OCI-LY3 (cell line): ENCODE data around the gene ITPKB.
A peak's percentile ranks its signal among the peaks of the same experiment; 100 is the strongest.

Experiments
- H2AFZ ChIP-seq: fragments of 200-600, 300-600 bp; shearing (Covaris generic); 2 replicates; pipeline ENCODE4 v1.6.0; 2014; ENCODE audit warnings: antibody characterized with exemption, low read depth, low read length
- H3K27ac ChIP-seq: fragments of 200-600, 300-600 bp; sonication (generic); 2 replicates; pipeline ENCODE4 v1.5.1; 2014; ENCODE audit warnings: mild to moderate bottlenecking, low read length, moderate library complexity, mixed read lengths
- H3K27me3 ChIP-seq: fragments of 200-600, 300-600 bp; sonication (generic); 2 replicates; pipeline ENCODE4 v1.6.1; 2014; ENCODE audit warnings: low read depth, low read length, mixed read lengths
- H3K36me3 ChIP-seq: fragments of 200-600, 300-600 bp; sonication (generic); replicated peaks from 2 replicates; pipeline ENCODE3; 2014; ENCODE audit warnings: low read depth, low read length, mixed read lengths
- H3K4me1 ChIP-seq: fragments of 300-600, 200-600 bp; sonication (generic); 2 replicates; pipeline ENCODE4 v1.6.1; 2014; ENCODE audit warnings: low read length, mixed read lengths
- H3K4me2 ChIP-seq: fragments of 200-600, 300-600 bp; sonication (generic); 2 replicates; pipeline ENCODE4 v1.6.1; 2014; ENCODE audit warnings: low read length, mixed read lengths
- H3K4me3 ChIP-seq: fragments of 300-600, 200-600 bp; sonication (generic); 2 replicates; pipeline ENCODE4 v1.5.1; 2014; ENCODE audit warnings: antibody characterized with exemption, mild to moderate bottlenecking, low read length, moderate library complexity
- H3K79me2 ChIP-seq: fragments of 300-600, 200-600 bp; shearing (Covaris generic); 2 replicates; pipeline ENCODE4 v1.6.1; 2014; ENCODE audit warnings: mild to moderate bottlenecking, low read length, mixed read lengths
- H3K9ac ChIP-seq: fragments of 300-600, 200-600 bp; shearing (Covaris generic); 2 replicates; pipeline ENCODE4 v1.6.0; 2014; ENCODE audit warnings: mild to moderate bottlenecking, low read length, moderate library complexity
- H3K9me3 ChIP-seq: fragments of 200-600, 300-600 bp; shearing (Covaris generic); 2 replicates; pipeline ENCODE4 v1.6.1; 2014; ENCODE audit warnings: low read length, mixed read lengths; ENCODE audit not compliant: insufficient read depth
- H4K20me1 ChIP-seq: fragments of 200-600, 300-600 bp; sonication (generic); 2 replicates; pipeline ENCODE4 v1.6.1; 2016; ENCODE audit warnings: low read length, mixed read lengths; ENCODE audit not compliant: insufficient read depth
- EZH2phosphoT487 ChIP-seq: fragments of 200-600 bp; shearing (Covaris generic); IDR thresholded peaks from 2 replicates; pipeline ENCODE4 v1.6.1; 2018; ENCODE audit warnings: antibody characterized with exemption, mixed run types, low read depth
- TF ChIP-seq, protein P1 (sequence below): fragments of 200-600, 300-600 bp; sonication (generic); IDR thresholded peaks from 2 replicates; pipeline ENCODE4 v1.5.1; 2014; ENCODE audit warnings: antibody characterized with exemption, low read length, low read depth

ITPKB gene

DNA sequence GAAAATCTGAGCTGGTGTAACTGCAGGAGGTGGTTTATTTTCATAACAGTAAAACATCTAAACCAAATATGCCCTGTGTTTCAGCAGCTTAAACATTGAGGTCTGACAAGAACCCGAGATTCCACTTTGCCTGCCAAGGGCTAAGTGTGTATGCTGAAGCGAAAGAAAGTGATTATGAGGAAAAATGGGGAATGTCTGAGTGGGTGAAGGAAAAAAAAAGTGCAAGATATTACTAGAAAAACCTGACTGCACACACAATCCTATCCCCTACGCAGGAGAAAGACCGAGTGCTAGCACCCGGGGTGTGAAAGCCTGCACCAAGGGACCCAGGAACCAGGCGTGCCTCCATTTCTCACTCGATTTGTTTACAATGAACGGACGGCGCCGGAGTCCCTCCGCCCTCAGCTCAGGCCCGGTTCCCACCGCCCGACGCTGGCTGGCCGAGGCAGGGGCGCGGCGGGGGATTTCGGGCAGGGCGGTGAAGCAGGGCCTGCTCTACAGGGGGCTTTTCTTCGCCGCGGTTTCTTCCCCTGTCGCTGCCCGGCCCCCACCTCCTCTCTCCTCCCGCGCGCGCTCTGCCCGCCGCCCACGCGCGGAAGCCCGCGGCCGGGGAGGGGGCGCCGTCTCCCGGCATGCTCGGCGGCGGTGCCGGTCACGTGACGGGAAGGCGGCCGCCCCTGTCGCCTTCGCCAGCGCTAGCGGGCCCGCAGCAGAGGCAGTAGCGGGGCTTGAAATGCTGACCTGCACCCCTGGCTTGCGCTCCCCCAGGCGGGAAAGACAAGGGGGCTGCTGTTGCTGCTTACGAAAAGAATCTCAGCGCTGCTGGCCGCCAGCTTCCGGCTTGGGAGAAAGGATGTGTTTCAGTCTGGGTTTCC is 35.9 kb downstream of the ITPKB start:
- Histone ChIP-seq H3K9ac (peak overlapping the region; percentile 83), H3K4me1 (peaks cover 10% of the 10 kb centered on the region), H3K4me3 (peak overlapping the region; percentile 78), H3K9me3 (no peaks in the 10 kb centered on the region), H3K36me3 (no peaks in the 10 kb centered on the region), H3K79me2 (no peaks in the 10 kb centered on the region), H2AFZ (peak overlapping the region; percentile 69), H3K4me2 (peak overlapping the region; percentile 96), H4K20me1 (no peaks in the 10 kb centered on the region), H3K27ac (peak overlapping the region; percentile 42), H3K27me3 (no peaks in the 10 kb centered on the region)
- TF ChIP-seq, protein P1, sequence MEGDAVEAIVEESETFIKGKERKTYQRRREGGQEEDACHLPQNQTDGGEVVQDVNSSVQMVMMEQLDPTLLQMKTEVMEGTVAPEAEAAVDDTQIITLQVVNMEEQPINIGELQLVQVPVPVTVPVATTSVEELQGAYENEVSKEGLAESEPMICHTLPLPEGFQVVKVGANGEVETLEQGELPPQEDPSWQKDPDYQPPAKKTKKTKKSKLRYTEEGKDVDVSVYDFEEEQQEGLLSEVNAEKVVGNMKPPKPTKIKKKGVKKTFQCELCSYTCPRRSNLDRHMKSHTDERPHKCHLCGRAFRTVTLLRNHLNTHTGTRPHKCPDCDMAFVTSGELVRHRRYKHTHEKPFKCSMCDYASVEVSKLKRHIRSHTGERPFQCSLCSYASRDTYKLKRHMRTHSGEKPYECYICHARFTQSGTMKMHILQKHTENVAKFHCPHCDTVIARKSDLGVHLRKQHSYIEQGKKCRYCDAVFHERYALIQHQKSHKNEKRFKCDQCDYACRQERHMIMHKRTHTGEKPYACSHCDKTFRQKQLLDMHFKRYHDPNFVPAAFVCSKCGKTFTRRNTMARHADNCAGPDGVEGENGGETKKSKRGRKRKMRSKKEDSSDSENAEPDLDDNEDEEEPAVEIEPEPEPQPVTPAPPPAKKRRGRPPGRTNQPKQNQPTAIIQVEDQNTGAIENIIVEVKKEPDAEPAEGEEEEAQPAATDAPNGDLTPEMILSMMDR = no peak

DNA sequence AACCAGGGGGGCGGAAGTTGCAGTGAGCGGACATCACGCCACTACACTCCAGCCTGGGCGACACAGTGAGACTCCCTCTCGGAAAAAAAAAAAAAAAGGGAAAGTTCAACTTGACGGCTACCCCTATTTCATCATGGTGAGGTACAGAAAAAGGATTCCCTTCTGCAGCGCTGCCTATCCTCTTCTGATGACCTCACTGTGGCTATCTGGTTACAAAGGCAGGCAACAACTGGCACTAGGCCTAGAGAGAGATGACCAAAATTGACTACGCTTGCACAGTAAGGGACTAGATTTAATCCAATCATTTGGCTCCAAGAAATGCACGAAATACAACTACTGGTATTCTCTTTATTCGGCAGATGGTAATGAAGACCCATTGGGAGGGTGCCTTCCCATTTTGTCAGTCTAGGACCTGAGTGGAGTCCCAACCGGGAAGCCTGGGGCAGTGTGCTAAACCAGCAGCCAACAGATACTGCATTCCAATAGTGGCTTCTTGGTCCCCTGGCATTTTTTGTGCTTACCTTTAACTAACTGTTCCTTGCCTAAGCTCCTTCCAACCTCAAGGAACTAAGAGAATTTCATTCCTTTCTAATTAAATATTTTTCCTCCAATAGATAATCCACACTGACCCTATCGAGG is 36.6 kb downstream of the ITPKB start:
- no peaks in the 10 kb centered on the region; the same call in 1 of the 2 replicates for H4K20me1 ChIP-seq
- peak overlapping the region; percentile 42; the same call in 1 of the 2 replicates for H3K27ac ChIP-seq
- H3K4me1 ChIP-seq = peaks cover 18% of the 10 kb centered on the region
- H3K27me3 ChIP-seq = no peaks in the 10 kb centered on the region
- H3K9ac ChIP-seq = peak overlapping the region; percentile 83
- peak overlapping the region; percentile 96 for H3K4me2 ChIP-seq
- H2AFZ ChIP-seq = peak overlapping the region; percentile 48; the same call in 1 of the 2 replicates
- H3K36me3 ChIP-seq = no peaks in the 10 kb centered on the region
- peak overlapping the region; percentile 78 for H3K4me3 ChIP-seq
- no peaks in the 10 kb centered on the region for H3K9me3 ChIP-seq
- no peak for TF ChIP-seq EZH2phosphoT487
- TF ChIP-seq, protein P1 = no peak
- H3K79me2 ChIP-seq = no peaks in the 10 kb centered on the region

DNA sequence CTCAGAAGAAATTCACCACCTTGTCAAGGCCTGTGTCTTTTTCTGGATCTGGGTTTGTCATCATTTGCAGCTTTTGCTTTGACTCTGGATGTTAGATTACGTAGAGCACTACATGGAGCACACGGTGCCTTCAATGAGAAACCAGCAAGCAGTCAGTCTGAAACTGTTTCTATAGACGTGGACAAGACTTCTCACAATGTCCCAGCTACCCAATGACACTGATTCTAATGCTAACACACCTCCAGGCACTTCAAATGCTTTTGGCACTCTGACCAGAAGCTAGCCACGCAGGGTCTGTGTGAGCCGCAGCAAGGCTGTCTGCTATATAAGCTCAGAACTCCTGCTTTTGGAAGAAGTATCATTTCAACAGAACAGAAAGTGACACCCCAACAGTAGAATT is 38.2 kb downstream of the ITPKB start:
- H3K79me2 ChIP-seq = no peaks in the 10 kb centered on the region
- no peaks in the 10 kb centered on the region for H3K9me3 ChIP-seq
- H2AFZ ChIP-seq = no peak overlapping the region
- TF ChIP-seq, protein P1 = no peak
- no peak for TF ChIP-seq EZH2phosphoT487
- no peak overlapping the region for H3K4me2 ChIP-seq
- no peaks in the 10 kb centered on the region for H3K36me3 ChIP-seq
- H3K4me1 ChIP-seq = peaks cover 30% of the 10 kb centered on the region
- H3K4me3 ChIP-seq = no peak overlapping the region
- no peaks in the 10 kb centered on the region for H3K27me3 ChIP-seq
- H4K20me1 ChIP-seq = peaks cover 6% of the 10 kb centered on the region; the same call in 1 of the 2 replicates
- H3K27ac ChIP-seq = no peak overlapping the region
- no peak overlapping the region for H3K9ac ChIP-seq

DNA sequence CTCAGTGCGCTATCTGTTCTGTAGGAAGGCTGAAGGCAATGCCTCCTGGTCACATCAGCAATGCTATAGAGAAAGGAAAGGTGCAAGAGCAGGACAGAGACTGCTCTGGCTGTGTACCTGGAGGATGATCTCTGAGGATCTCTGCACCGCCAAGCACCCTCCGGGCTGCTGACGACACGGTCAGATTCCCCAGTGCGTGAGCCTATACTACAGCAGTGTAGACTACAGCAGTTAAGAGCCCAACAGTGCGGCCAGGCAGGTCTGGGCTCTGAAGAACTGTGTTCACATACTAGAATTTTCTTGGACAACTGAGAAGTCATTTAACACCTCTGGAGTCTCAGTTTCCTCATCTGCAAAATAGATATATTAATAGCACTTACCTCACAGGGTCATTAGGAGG is 39.9 kb downstream of the ITPKB start:
- TF ChIP-seq EZH2phosphoT487 = no peak
- TF ChIP-seq, protein P1 = no peak
- H3K36me3 ChIP-seq = no peaks in the 10 kb centered on the region
- H3K27ac ChIP-seq = no peak overlapping the region
- peaks cover 6% of the 10 kb centered on the region; the same call in 1 of the 2 replicates for H4K20me1 ChIP-seq
- peaks cover 30% of the 10 kb centered on the region for H3K4me1 ChIP-seq
- H3K9ac ChIP-seq = no peak overlapping the region
- H3K79me2 ChIP-seq = no peaks in the 10 kb centered on the region
- no peak overlapping the region for H3K4me2 ChIP-seq
- no peaks in the 10 kb centered on the region for H3K9me3 ChIP-seq
- no peaks in the 10 kb centered on the region for H3K27me3 ChIP-seq
- H2AFZ ChIP-seq = no peak overlapping the region
- H3K4me3 ChIP-seq = no peak overlapping the region
